Lower leg skin (tissue), 3 donors: ENCODE measurements around the gene ZBTB18.

ENCODE experiments used
- POLR2A ChIP-seq, 2 donors: fragments of 450-650 bp; IDR thresholded peaks; one replicate each; pipeline ENCODE4 v1.6.1; 2016 to 2017; ENCODE audit warnings: antibody characterized with exemption in 2 of 2, mild to moderate bottlenecking in 1 of 2, moderate library complexity in 1 of 2
- TF ChIP-seq, protein P1 (sequence below), 3 donors: fragments of 450-650 bp; IDR thresholded peaks; one replicate each; pipeline ENCODE4 v1.5.1; 2016; ENCODE audit warnings: antibody characterized with exemption in 3 of 3, mild to moderate bottlenecking in 3 of 3, moderate library complexity in 2 of 3

DNA sequence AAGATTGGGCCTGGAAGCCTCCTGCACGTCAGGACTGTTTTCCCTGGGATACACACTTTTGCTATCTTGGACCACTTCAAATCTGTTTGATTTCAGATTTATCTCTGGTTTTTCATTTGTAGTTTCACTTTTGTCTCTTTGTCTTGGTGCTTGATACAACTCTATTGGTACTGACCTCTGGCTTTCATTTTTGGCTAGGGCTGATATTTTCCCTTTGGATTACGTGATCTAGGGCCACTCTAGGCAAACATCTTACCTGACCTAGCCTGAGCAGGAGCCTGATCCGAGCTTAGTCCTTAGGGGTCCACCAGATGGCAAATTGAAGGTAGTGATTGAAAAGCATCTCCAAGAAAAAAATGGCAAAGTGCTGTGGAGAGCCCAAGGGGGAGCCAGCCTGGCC is 39.6 kb downstream of the ZBTB18 start:
- TF ChIP-seq, protein P1, sequence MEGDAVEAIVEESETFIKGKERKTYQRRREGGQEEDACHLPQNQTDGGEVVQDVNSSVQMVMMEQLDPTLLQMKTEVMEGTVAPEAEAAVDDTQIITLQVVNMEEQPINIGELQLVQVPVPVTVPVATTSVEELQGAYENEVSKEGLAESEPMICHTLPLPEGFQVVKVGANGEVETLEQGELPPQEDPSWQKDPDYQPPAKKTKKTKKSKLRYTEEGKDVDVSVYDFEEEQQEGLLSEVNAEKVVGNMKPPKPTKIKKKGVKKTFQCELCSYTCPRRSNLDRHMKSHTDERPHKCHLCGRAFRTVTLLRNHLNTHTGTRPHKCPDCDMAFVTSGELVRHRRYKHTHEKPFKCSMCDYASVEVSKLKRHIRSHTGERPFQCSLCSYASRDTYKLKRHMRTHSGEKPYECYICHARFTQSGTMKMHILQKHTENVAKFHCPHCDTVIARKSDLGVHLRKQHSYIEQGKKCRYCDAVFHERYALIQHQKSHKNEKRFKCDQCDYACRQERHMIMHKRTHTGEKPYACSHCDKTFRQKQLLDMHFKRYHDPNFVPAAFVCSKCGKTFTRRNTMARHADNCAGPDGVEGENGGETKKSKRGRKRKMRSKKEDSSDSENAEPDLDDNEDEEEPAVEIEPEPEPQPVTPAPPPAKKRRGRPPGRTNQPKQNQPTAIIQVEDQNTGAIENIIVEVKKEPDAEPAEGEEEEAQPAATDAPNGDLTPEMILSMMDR (IDR thresholded peaks at IDR 0.05): no peak
- no peak for TF ChIP-seq POLR2A (IDR thresholded peaks at IDR 0.05)
